RWPE1 (cell line): ENCODE measurements around the gene LMO7.

ENCODE experiments used
- CTCF ChIA-PET: fragments of 350-600 bp; sonication (Branson Sonifier 250); formaldehyde crosslinking; extraction: SDS; loops from one replicate; lab custom pipeline; 2021; lab: Yijun Ruan, JAX
- POLR2A ChIA-PET: fragments of 400-600 bp; formaldehyde crosslinking; extraction: SDS; loops from one replicate; lab custom pipeline; 2020; ENCODE audit warnings: antibody characterized with exemption; ENCODE audit not compliant: low non-redundant PET; lab: Yijun Ruan, JAX
- DNase-seq: peaks from one replicate; pipeline ENCODE4 v3.0.0; 2012; ENCODE audit warnings: low spot score
- H3K27ac ChIP-seq: fragments of 450-650 bp; 2 replicates; pipeline ENCODE4 v1.5.1; 2017
- CTCF ChIP-seq: fragments of 450-650 bp; conservative IDR thresholded peaks from 2 replicates; pipeline ENCODE4 v1.5.1; 2017; ENCODE audit warnings: low read depth, mild to moderate bottlenecking

Gene LMO7

GRCh38 chr13:75749407-75749806 lies 113.3 kb downstream of the LMO7 start:
- H3K27ac ChIP-seq, result peak overlapping the region; percentile 56
- DNase-seq, result peak; percentile 18
- no peak for TF ChIP-seq CTCF
- ChIA-PET CTCF (interaction anchor here (0.7 to 1.4 kb wide), 2 partner anchors 11 to 62 kb away, joined by 4 to 5 read pairs; no protein-coding TSS in a partner anchor), POLR2A (no interaction called here)

GRCh38 chr13:75751350-75751749 lies 115.2 kb downstream of the LMO7 start:
- ChIA-PET CTCF (interaction anchor here (0.6 to 0.9 kb wide), 2 partner anchors 33 to 55 kb away, joined by 3 to 4 read pairs; no protein-coding TSS in a partner anchor), POLR2A (no interaction called here)
- DNase-seq, result no peak
- no peak overlapping the region for H3K27ac ChIP-seq
- TF ChIP-seq CTCF, result no peak

GRCh38 chr13:75752826-75753225 lies 116.7 kb downstream of the LMO7 start:
- POLR2A ChIA-PET, result no interaction called here
- no peak overlapping the region for H3K27ac ChIP-seq
- no peak for DNase-seq
- CTCF ChIA-PET, result no interaction called here
- no peak for TF ChIP-seq CTCF

GRCh38 chr13:75754936-75755335 lies 118.8 kb downstream of the LMO7 start:
- ChIA-PET CTCF (no interaction called here), POLR2A (no interaction called here)
- no peak for DNase-seq
- no peak for TF ChIP-seq CTCF
- no peak overlapping the region for H3K27ac ChIP-seq

- CTCF ChIA-PET, result interaction anchor here (0.5 to 1.7 kb wide), 2 partner anchors 52 to 758 kb away, joined by 4 to 7 read pairs; no protein-coding TSS in a partner anchor
Measured at GRCh38 chr13:75757336-75757735, 121.2 kb downstream of the LMO7 start.

GRCh38 chr13:75759531-75759930 lies 123.4 kb downstream of the LMO7 start:
- TF ChIP-seq CTCF, result no peak
- DNase-seq, result no peak
- CTCF ChIA-PET, result interaction anchor here (0.6 kb wide), 1 partner anchor 82 kb away, joined by 3 read pairs; no protein-coding TSS in a partner anchor
- POLR2A ChIA-PET, result interaction anchor here (1.0 kb wide), 1 partner anchor 9 kb away, joined by 3 read pairs; no protein-coding TSS in a partner anchor
- H3K27ac ChIP-seq, result no peak overlapping the region

More at GRCh38 chr13:75757336-75757735, 121.2 kb downstream of the LMO7 start:
- DNase-seq, result no peak
- H3K27ac ChIP-seq, result no peak overlapping the region
- POLR2A ChIA-PET, result no interaction called here
- no peak for TF ChIP-seq CTCF
